Cardiac fibroblast (primary cell): ENCODE data around the gene MAMLD1.

ENCODE experiments used
- DNase-seq, 2 donors: peaks; one replicate each; pipeline versions ENCODE4 v3.0.0 to v3.0.0-alpha.2; 2010; ENCODE audit warnings: low read depth in 2 of 2
- H3K4me3 ChIP-seq, 2 donors: replicated peaks in 1 of 2; 1 replicate in 1 of 2; 2 replicates in 1 of 2; pipeline ENCODE4 v1.5.1; 2011; ENCODE audit warnings: low read depth in 2 of 2, low read length in 2 of 2, mild to moderate bottlenecking in 2 of 2, moderate library complexity in 1 of 2
- TF ChIP-seq, protein P1 (sequence below): IDR thresholded peaks from one replicate; pipeline ENCODE4 v1.5.1; 2011; ENCODE audit warnings: low read depth, mild to moderate bottlenecking, low read length, inconsistent platforms

The MAMLD1 gene

GRCh38 chrX:150514462-150514861 lies 151.3 kb downstream of the MAMLD1 start:
- TF ChIP-seq, protein P1, sequence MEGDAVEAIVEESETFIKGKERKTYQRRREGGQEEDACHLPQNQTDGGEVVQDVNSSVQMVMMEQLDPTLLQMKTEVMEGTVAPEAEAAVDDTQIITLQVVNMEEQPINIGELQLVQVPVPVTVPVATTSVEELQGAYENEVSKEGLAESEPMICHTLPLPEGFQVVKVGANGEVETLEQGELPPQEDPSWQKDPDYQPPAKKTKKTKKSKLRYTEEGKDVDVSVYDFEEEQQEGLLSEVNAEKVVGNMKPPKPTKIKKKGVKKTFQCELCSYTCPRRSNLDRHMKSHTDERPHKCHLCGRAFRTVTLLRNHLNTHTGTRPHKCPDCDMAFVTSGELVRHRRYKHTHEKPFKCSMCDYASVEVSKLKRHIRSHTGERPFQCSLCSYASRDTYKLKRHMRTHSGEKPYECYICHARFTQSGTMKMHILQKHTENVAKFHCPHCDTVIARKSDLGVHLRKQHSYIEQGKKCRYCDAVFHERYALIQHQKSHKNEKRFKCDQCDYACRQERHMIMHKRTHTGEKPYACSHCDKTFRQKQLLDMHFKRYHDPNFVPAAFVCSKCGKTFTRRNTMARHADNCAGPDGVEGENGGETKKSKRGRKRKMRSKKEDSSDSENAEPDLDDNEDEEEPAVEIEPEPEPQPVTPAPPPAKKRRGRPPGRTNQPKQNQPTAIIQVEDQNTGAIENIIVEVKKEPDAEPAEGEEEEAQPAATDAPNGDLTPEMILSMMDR = no peak
- H3K4me3 ChIP-seq = no peak overlapping the region
- DNase-seq = no peak

- no peak for DNase-seq
- H3K4me3 ChIP-seq = no peak overlapping the region
- TF ChIP-seq, protein P1 = no peak
Measured at GRCh38 chrX:150515801-150516200, 152.7 kb downstream of the MAMLD1 start.

GRCh38 chrX:150517303-150517910 lies 154.3 kb downstream of the MAMLD1 start:
- TF ChIP-seq, protein P1 = no peak
- DNase-seq = peak; percentile 27 to 67
- no peak overlapping the region for H3K4me3 ChIP-seq

- TF ChIP-seq, protein P1 = no peak
- DNase-seq = no peak
- H3K4me3 ChIP-seq = no peak overlapping the region
Measured at GRCh38 chrX:150522494-150522893, 159.4 kb downstream of the MAMLD1 start.

DNA sequence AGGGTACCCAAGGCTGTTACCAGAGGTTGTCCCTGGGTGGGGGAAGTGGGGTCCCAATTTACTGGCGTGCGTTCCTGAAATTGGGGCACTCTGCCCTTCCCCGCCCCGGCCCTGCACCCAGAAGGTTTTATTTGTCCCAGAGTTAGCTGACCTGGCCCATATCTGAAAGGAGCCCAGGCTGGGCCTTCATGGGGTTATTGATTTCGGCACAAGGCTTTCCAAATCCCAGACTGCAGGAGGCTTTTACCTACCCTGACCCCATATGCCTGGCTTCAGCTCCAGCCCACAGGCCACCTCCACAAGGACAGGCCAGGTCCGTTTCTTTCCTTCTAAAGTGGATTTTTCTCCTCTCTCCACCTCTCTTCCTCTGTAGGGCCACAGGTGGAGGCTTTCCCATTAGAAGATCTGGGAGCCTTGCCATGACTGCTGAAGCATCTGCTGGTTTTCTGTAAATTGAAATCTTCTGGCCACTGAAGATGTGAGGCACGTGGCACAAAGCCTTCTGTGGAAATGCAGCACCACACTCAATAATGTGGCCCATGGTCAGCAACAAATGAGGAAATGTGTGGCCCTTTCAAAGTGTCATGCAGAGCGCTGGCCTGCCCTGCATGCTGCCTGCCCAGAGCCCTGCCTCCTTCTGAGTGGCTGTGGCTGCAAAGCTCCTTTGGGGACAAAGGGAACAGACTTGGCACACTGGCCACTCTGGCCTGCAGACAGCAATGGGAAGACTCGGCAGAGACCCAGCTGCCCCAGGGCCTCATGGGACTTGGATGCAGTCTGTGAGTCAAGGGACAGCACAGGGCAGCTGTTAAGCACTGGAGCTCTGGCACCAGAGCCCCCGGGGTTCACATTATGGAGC lies 162.2 kb downstream of the MAMLD1 start:
- DNase-seq = no peak
- no peak overlapping the region for H3K4me3 ChIP-seq
- TF ChIP-seq, protein P1 = no peak

DNA sequence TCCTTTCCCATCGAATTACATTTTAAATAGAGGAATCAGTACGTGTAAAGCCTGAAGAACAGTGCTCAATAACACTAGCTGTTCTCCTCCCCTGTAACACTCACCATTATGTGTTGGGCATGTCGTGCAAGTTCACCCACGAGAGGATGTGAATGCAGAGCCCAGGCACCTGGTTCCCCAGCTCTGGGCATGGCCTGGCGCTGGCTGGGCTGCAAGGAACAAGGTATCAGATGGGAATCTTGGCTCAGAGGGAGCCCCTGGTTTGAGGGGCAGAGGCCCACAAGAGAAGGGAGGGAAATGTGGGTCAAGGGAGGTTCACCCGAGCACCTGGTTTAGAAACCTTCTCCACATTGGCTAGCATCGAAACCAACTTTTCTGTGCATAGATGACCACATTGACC lies 163.6 kb downstream of the MAMLD1 start:
- H3K4me3 ChIP-seq = no peak overlapping the region
- TF ChIP-seq, protein P1 = no peak
- no peak for DNase-seq
